NCI-H2196 (cell line): ENCODE results near the gene PGAP1.

Experiments
- DNase-seq: peaks from one replicate; lab custom pipeline; 2025; ENCODE audit not compliant: unreplicated experiment; lab: John Stamatoyannopoulos, UW

PGAP1 gene

GRCh38 chr2:196926562-196927375, at the start of gene PGAP1:
TSS of gene PGAP1 (minus strand) at chr2:196926707. CDS start at chr2:196926616, 91 bp downstream.
- DNase-seq, result peak; percentile 91

- DNase-seq, result no peak
These were observed 48.5 kb upstream of the PGAP1 start for GRCh38 chr2:196974970-196975369.

- DNase-seq, result no peak
These were observed 45.2 kb upstream of the PGAP1 start for GRCh38 chr2:196971574-196972279.

- no peak for DNase-seq
These were observed 43.6 kb upstream of the PGAP1 start for GRCh38 chr2:196970099-196970498.

GRCh38 chr2:196968516-196968915, 42.0 kb upstream of the PGAP1 start:
- DNase-seq, result no peak

GRCh38 chr2:196967775-196968174, 41.3 kb upstream of the PGAP1 start:
- DNase-seq, result no peak

GRCh38 chr2:196967116-196967515, 40.6 kb upstream of the PGAP1 start:
- no peak for DNase-seq

GRCh38 chr2:196966061-196966460, 39.6 kb upstream of the PGAP1 start:
- no peak for DNase-seq

- DNase-seq, result no peak
These were observed 39.1 kb upstream of the PGAP1 start for GRCh38 chr2:196965651-196966050.

- no peak for DNase-seq
These were observed 37.5 kb upstream of the PGAP1 start for GRCh38 chr2:196963961-196964360.

GRCh38 chr2:196963043-196963442, 36.5 kb upstream of the PGAP1 start:
- no peak for DNase-seq

GRCh38 chr2:196962325-196962724, 35.8 kb upstream of the PGAP1 start:
- DNase-seq, result no peak

- DNase-seq, result no peak
These were observed 35.4 kb upstream of the PGAP1 start for GRCh38 chr2:196961889-196962288.

GRCh38 chr2:196959734-196960338, 33.3 kb upstream of the PGAP1 start:
- no peak for DNase-seq

- no peak for DNase-seq
These were observed 32.8 kb upstream of the PGAP1 start for GRCh38 chr2:196959281-196959680.

GRCh38 chr2:196957881-196958525, 31.5 kb upstream of the PGAP1 start:
- DNase-seq, result no peak

- no peak for DNase-seq
These were observed 30.9 kb upstream of the PGAP1 start for GRCh38 chr2:196957442-196957841.

GRCh38 chr2:196956069-196956468, 29.6 kb upstream of the PGAP1 start:
- no peak for DNase-seq

- no peak for DNase-seq
These were observed 28.5 kb upstream of the PGAP1 start for GRCh38 chr2:196955036-196955435.

GRCh38 chr2:196954001-196954400, 27.5 kb upstream of the PGAP1 start:
- no peak for DNase-seq

- DNase-seq, result no peak
These were observed 26.4 kb upstream of the PGAP1 start for GRCh38 chr2:196952936-196953335.
